GM23338 (cell line): ENCODE measurements around the gene NEURL1. TPM values are rescaled to one million over a fixed set of nuclear protein-coding genes. Genes with fewer than 3 reads are reported as not detected.

Experiments
- ATAC-seq: fragments of 200-7000 bp; cut with Tn5 transposase; 3 replicates; pipeline ENCODE4 v1.9.1; 2020
- DNase-seq: peaks from one replicate; pipeline ENCODE4 v3.0.0-alpha.2; 2015; ENCODE audit warnings: low spot score
- H2AFZ ChIP-seq: fragments of 200-600 bp; sonication (generic); 2 replicates; pipeline ENCODE4 v1.8.0; 2016; ENCODE audit warnings: antibody characterized with exemption, mild to moderate bottlenecking, moderate library complexity
- H3F3A ChIP-seq: fragments of 200-600 bp; sonication (generic); replicated peaks from 2 replicates; pipeline ENCODE4 v1.8.0; 2017; ENCODE audit warnings: antibody characterized with exemption, mixed run types, low read depth
- H3K27ac ChIP-seq: fragments of 200-600 bp; sonication (generic); 2 replicates; pipeline ENCODE4 v1.6.1; 2016; ENCODE audit warnings: low read depth
- H3K27me3 ChIP-seq: fragments of 200-600 bp; sonication (generic); 2 replicates; pipeline ENCODE4 v1.8.0; 2016; ENCODE audit warnings: mild to moderate bottlenecking, mixed run types, moderate library complexity; ENCODE audit not compliant: insufficient read depth
- H3K36me3 ChIP-seq: fragments of 200-600 bp; sonication (generic); 2 replicates; pipeline ENCODE4 v1.8.0; 2016; ENCODE audit warnings: mild to moderate bottlenecking; ENCODE audit not compliant: insufficient read depth
- H3K4me1 ChIP-seq: fragments of 200-600 bp; sonication (generic); 2 replicates; pipeline ENCODE4 v1.8.0; 2016; ENCODE audit warnings: mild to moderate bottlenecking, moderate library complexity; ENCODE audit not compliant: insufficient read depth
- H3K4me2 ChIP-seq: fragments of 200-600 bp; sonication (generic); 2 replicates; pipeline ENCODE4 v1.7.1; 2017; ENCODE audit warnings: mixed run types
- H3K4me3 ChIP-seq: fragments of 200-600 bp; sonication (generic); 2 replicates; pipeline ENCODE4 v1.6.1; 2016; ENCODE audit warnings: mixed run types
- H3K79me2 ChIP-seq: fragments of 200-600 bp; sonication (generic); replicated peaks from 2 replicates; pipeline ENCODE4 v1.8.0; 2017; ENCODE audit warnings: mild to moderate bottlenecking; ENCODE audit not compliant: insufficient read depth
- H3K9me2 ChIP-seq: fragments of 200-600 bp; sonication (generic); 2 replicates; pipeline ENCODE4 v1.8.0; 2017; ENCODE audit not compliant: insufficient read depth
- H4K20me1 ChIP-seq: fragments of 200-600 bp; sonication (generic); replicated peaks from 2 replicates; pipeline ENCODE4 v1.8.0; 2017; ENCODE audit warnings: mild to moderate bottlenecking; ENCODE audit not compliant: insufficient read depth
- H3K27ac Mint-ChIP-seq: 2 replicates; pipeline ENCODE4 v1.8.0; 2020; ENCODE audit warnings: inconsistent platforms, mild to moderate bottlenecking, moderate library complexity, mixed read lengths
- H3K27me3 Mint-ChIP-seq: 3 replicates; pipeline ENCODE4 v1.8.0; 2022; ENCODE audit warnings: low read depth, mild to moderate bottlenecking, moderate library complexity, mixed read lengths, inconsistent platforms; ENCODE audit not compliant: insufficient read depth, poor library complexity
- H3K36me3 Mint-ChIP-seq: 3 replicates; pipeline ENCODE4 v1.8.0; 2021; ENCODE audit warnings: low read depth, mild to moderate bottlenecking, inconsistent platforms, moderate library complexity, mixed read lengths
- H3K4me1 Mint-ChIP-seq: 3 replicates; pipeline ENCODE4 v1.8.0; 2020; ENCODE audit warnings: mild to moderate bottlenecking, inconsistent platforms, mixed read lengths
- H3K4me3 Mint-ChIP-seq: 3 replicates; pipeline ENCODE4 v1.8.0; 2021; ENCODE audit warnings: moderate library complexity, mild to moderate bottlenecking, inconsistent platforms, mixed read lengths
- H3K9me3 Mint-ChIP-seq: 3 replicates; pipeline ENCODE4 v1.8.0; 2020; ENCODE audit warnings: moderate library complexity, mild to moderate bottlenecking, inconsistent platforms, mixed read lengths
- CREB1 ChIP-seq: fragments of 250-450 bp; sonication (Bioruptor Pico); IDR thresholded peaks from 2 replicates; pipeline ENCODE4 v1.5.0; 2020; ENCODE audit warnings: low read depth, mild to moderate bottlenecking, moderate library complexity
- EZH2 ChIP-seq: fragments of 200-600 bp; sonication (generic); IDR thresholded peaks from one replicate; pipeline ENCODE4 v1.8.0; 2017; ENCODE audit warnings: antibody characterized with exemption, mild to moderate bottlenecking, low read depth; ENCODE audit not compliant: unreplicated experiment
- EZH2phosphoT487 ChIP-seq: fragments of 200-600 bp; sonication (generic); IDR thresholded peaks from one replicate; pipeline ENCODE4 v1.8.1; 2018; ENCODE audit warnings: antibody characterized with exemption; ENCODE audit not compliant: unreplicated experiment
- JUNB ChIP-seq: IDR thresholded peaks from one replicate; pipeline ENCODE4 v1.6.1; 2016; ENCODE audit warnings: antibody characterized with exemption; ENCODE audit not compliant: unreplicated experiment
- NANOG ChIP-seq: IDR thresholded peaks from 2 replicates; pipeline ENCODE4 v1.6.1; 2016; ENCODE audit warnings: antibody characterized with exemption, borderline replicate concordance
- POLR2AphosphoS5 ChIP-seq: IDR thresholded peaks from 2 replicates; pipeline ENCODE4 v1.6.1; 2016; ENCODE audit warnings: antibody characterized with exemption, low read depth
- STAT1 ChIP-seq: IDR thresholded peaks from one replicate; pipeline ENCODE4 v1.6.1; 2016; ENCODE audit warnings: antibody characterized with exemption; ENCODE audit not compliant: unreplicated experiment
- ZNF114 ChIP-seq: fragments of 250-450 bp; sonication (Bioruptor Pico); IDR thresholded peaks from 2 replicates; pipeline ENCODE4 v1.5.0; 2020; ENCODE audit warnings: mild to moderate bottlenecking, moderate library complexity
- ZNF331 ChIP-seq: fragments of 250-450 bp; sonication (Bioruptor Pico); IDR thresholded peaks from 2 replicates; pipeline ENCODE4 v1.5.0; 2020; ENCODE audit warnings: low read depth, mild to moderate bottlenecking, moderate library complexity
- polyA plus RNA-seq: library from polyadenylated mRNA; unstranded; fragments of >200 nt; fragmentation: Nextera tagmentation; extraction: Ambion mirVana; gene quantifications from 2 replicates; pipeline ENCODE4 v1.2.1, GENCODE V29; 2016
- total RNA-seq: library from RNA; depleted of rRNA; stranded (reverse); fragments of >200 nt; shearing (Covaris generic); gene quantifications from 2 replicates; pipeline ENCODE4 v1.2.3, GENCODE V29; 2014
- TF ChIP-seq, protein P1 (sequence below): fragments of 250-450 bp; sonication (Bioruptor Pico); IDR thresholded peaks from 2 replicates; pipeline ENCODE4 v1.5.0; 2020; ENCODE audit warnings: mild to moderate bottlenecking, moderate library complexity
- TF ChIP-seq, protein P2 (sequence below): IDR thresholded peaks from one replicate; pipeline ENCODE4 v1.6.1; 2018; ENCODE audit warnings: antibody characterized with exemption; ENCODE audit not compliant: unreplicated experiment
- TF ChIP-seq, protein P3 (sequence below), 2 experiments: fragments of 200-600 bp in 1 of 2; sonication (generic) in 1 of 2; conservative IDR thresholded peaks; 2 replicates each; pipeline versions ENCODE4 v1.5.1 to v1.6.1; 2016 to 2017; ENCODE audit warnings: antibody characterized with exemption in 2 of 2, low read depth in 2 of 2, mild to moderate bottlenecking in 2 of 2, moderate library complexity in 1 of 2
- TF ChIP-seq, protein P4 (sequence below): IDR thresholded peaks from 2 replicates; pipeline ENCODE4 v1.6.1; 2016; ENCODE audit warnings: antibody characterized with exemption

Gene NEURL1
- total and polyA plus RNA-seq, 2 experiments from 2014 or later, result 0.82 to 1.1 TPM

DNA sequence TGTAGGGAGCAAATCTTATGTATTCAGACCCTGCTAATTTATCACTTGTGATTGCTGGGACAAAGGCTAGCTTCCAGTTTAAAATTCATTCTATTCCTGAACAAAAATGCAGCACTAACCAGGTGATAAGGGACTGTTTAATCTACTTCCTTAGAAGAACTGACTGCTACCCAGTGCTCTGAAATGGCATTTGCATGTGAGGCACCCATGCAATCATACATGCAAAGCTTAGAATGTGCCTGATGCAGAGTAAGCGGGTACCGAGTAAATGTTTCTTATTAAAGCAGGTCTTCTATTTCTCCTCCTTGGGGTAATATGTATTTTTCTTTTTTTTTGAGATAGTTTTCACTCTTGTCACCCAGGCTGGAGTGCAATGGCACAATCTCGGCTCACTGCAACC is 54.5 kb downstream of the NEURL1 start:
- Mint-ChIP-seq H3K4me3 (no peak overlapping the region), H3K36me3 (no peaks in the 10 kb centered on the region), H3K9me3 (no peaks in the 10 kb centered on the region), H3K4me1 (peaks cover 13% of the 10 kb centered on the region), H3K27ac (no peak overlapping the region), H3K27me3 (peaks cover 15% of the 10 kb centered on the region)
- no peak overlapping the region for H3K4me2 ChIP-seq
- TF ChIP-seq, protein P1, sequence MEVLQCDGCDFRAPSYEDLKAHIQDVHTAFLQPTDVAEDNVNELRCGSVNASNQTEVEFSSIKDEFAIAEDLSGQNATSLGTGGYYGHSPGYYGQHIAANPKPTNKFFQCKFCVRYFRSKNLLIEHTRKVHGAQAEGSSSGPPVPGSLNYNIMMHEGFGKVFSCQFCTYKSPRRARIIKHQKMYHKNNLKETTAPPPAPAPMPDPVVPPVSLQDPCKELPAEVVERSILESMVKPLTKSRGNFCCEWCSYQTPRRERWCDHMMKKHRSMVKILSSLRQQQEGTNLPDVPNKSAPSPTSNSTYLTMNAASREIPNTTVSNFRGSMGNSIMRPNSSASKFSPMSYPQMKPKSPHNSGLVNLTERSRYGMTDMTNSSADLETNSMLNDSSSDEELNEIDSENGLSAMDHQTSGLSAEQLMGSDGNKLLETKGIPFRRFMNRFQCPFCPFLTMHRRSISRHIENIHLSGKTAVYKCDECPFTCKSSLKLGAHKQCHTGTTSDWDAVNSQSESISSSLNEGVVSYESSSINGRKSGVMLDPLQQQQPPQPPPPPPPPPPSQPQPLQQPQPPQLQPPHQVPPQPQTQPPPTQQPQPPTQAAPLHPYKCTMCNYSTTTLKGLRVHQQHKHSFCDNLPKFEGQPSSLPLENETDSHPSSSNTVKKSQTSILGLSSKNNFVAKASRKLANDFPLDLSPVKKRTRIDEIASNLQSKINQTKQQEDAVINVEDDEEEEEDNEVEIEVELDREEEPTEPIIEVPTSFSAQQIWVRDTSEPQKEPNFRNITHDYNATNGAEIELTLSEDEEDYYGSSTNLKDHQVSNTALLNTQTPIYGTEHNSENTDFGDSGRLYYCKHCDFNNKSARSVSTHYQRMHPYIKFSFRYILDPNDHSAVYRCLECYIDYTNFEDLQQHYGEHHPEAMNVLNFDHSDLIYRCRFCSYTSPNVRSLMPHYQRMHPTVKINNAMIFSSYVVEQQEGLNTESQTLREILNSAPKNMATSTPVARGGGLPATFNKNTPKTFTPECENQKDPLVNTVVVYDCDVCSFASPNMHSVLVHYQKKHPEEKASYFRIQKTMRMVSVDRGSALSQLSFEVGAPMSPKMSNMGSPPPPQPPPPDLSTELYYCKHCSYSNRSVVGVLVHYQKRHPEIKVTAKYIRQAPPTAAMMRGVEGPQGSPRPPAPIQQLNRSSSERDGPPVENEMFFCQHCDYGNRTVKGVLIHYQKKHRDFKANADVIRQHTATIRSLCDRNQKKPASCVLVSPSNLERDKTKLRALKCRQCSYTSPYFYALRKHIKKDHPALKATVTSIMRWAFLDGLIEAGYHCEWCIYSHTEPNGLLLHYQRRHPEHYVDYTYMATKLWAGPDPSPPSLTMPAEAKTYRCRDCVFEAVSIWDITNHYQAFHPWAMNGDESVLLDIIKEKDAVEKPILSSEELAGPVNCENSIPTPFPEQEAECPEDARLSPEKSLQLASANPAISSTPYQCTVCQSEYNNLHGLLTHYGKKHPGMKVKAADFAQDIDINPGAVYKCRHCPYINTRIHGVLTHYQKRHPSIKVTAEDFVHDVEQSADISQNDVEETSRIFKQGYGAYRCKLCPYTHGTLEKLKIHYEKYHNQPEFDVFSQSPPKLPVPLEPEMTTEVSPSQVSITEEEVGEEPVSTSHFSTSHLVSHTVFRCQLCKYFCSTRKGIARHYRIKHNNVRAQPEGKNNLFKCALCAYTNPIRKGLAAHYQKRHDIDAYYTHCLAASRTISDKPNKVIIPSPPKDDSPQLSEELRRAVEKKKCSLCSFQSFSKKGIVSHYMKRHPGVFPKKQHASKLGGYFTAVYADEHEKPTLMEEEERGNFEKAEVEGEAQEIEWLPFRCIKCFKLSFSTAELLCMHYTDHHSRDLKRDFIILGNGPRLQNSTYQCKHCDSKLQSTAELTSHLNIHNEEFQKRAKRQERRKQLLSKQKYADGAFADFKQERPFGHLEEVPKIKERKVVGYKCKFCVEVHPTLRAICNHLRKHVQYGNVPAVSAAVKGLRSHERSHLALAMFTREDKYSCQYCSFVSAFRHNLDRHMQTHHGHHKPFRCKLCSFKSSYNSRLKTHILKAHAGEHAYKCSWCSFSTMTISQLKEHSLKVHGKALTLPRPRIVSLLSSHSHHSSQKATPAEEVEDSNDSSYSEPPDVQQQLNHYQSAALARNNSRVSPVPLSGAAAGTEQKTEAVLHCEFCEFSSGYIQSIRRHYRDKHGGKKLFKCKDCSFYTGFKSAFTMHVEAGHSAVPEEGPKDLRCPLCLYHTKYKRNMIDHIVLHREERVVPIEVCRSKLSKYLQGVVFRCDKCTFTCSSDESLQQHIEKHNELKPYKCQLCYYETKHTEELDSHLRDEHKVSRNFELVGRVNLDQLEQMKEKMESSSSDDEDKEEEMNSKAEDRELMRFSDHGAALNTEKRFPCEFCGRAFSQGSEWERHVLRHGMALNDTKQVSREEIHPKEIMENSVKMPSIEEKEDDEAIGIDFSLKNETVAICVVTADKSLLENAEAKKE (CRISPR knock-in tag), result no peak
- TF ChIP-seq, protein P2, sequence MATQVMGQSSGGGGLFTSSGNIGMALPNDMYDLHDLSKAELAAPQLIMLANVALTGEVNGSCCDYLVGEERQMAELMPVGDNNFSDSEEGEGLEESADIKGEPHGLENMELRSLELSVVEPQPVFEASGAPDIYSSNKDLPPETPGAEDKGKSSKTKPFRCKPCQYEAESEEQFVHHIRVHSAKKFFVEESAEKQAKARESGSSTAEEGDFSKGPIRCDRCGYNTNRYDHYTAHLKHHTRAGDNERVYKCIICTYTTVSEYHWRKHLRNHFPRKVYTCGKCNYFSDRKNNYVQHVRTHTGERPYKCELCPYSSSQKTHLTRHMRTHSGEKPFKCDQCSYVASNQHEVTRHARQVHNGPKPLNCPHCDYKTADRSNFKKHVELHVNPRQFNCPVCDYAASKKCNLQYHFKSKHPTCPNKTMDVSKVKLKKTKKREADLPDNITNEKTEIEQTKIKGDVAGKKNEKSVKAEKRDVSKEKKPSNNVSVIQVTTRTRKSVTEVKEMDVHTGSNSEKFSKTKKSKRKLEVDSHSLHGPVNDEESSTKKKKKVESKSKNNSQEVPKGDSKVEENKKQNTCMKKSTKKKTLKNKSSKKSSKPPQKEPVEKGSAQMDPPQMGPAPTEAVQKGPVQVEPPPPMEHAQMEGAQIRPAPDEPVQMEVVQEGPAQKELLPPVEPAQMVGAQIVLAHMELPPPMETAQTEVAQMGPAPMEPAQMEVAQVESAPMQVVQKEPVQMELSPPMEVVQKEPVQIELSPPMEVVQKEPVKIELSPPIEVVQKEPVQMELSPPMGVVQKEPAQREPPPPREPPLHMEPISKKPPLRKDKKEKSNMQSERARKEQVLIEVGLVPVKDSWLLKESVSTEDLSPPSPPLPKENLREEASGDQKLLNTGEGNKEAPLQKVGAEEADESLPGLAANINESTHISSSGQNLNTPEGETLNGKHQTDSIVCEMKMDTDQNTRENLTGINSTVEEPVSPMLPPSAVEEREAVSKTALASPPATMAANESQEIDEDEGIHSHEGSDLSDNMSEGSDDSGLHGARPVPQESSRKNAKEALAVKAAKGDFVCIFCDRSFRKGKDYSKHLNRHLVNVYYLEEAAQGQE, result no peak
- no peak for TF ChIP-seq POLR2AphosphoS5
- no peak for TF ChIP-seq CREB1 (CRISPR knock-in tag)
- TF ChIP-seq, protein P3, sequence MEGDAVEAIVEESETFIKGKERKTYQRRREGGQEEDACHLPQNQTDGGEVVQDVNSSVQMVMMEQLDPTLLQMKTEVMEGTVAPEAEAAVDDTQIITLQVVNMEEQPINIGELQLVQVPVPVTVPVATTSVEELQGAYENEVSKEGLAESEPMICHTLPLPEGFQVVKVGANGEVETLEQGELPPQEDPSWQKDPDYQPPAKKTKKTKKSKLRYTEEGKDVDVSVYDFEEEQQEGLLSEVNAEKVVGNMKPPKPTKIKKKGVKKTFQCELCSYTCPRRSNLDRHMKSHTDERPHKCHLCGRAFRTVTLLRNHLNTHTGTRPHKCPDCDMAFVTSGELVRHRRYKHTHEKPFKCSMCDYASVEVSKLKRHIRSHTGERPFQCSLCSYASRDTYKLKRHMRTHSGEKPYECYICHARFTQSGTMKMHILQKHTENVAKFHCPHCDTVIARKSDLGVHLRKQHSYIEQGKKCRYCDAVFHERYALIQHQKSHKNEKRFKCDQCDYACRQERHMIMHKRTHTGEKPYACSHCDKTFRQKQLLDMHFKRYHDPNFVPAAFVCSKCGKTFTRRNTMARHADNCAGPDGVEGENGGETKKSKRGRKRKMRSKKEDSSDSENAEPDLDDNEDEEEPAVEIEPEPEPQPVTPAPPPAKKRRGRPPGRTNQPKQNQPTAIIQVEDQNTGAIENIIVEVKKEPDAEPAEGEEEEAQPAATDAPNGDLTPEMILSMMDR (conservative IDR thresholded peaks at IDR 0.05; ENCODE audit: low read depth in 2 of 2), result no peak
- no peak for TF ChIP-seq NANOG
- no peak for TF ChIP-seq JUNB
- no peak for TF ChIP-seq EZH2
- TF ChIP-seq EZH2phosphoT487, result no peak
- TF ChIP-seq ZNF331 (CRISPR knock-in tag), result no peak
- no peak for TF ChIP-seq STAT1
- TF ChIP-seq ZNF114 (CRISPR knock-in tag), result no peak
- TF ChIP-seq, protein P4, sequence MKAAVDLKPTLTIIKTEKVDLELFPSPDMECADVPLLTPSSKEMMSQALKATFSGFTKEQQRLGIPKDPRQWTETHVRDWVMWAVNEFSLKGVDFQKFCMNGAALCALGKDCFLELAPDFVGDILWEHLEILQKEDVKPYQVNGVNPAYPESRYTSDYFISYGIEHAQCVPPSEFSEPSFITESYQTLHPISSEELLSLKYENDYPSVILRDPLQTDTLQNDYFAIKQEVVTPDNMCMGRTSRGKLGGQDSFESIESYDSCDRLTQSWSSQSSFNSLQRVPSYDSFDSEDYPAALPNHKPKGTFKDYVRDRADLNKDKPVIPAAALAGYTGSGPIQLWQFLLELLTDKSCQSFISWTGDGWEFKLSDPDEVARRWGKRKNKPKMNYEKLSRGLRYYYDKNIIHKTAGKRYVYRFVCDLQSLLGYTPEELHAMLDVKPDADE, result no peak
- no peaks in the 10 kb centered on the region for H3K36me3 ChIP-seq
- DNase-seq, result no peak
- no peak for ATAC-seq
- H3K9me2 ChIP-seq, result no peaks in the 10 kb centered on the region
- no peaks in the 10 kb centered on the region for H3K79me2 ChIP-seq
- H3F3A ChIP-seq, result no peaks in the 10 kb centered on the region
- no peaks in the 10 kb centered on the region for H3K27me3 ChIP-seq
- no peak overlapping the region for H2AFZ ChIP-seq
- no peaks in the 10 kb centered on the region for H4K20me1 ChIP-seq
- H3K27ac ChIP-seq, result no peak overlapping the region
- peaks cover 5% of the 10 kb centered on the region; the same call in 1 of the 2 replicates for H3K4me1 ChIP-seq
- H3K4me3 ChIP-seq, result no peak overlapping the region
